Adipose tissue (tissue), 3 donors: Measurements from ENCODE around the gene IMMP2L. TPM values are rescaled to one million over a fixed set of nuclear protein-coding genes. Genes with fewer than 3 reads are reported as not detected.
"Not testable (repeated sequence)": the region's sequence is repeated elsewhere in the genome, so short reads cannot be mapped to it uniquely, and the experiment has no call there.

ENCODE experiments used
- H3K27ac ChIP-seq: one replicate; pipeline ENCODE4 v1.5.1; 2013; ENCODE audit warnings: low read depth, low read length
- WGBS, 3 donors: extraction: QIAGEN DNeasy Blood & Tissue Kit; methylation state at CpG; one replicate each; pipeline ENCODE4 v1.1.7; 2013; 5-methylcytosine and 5-hydroxymethylcytosine counted together
- polyA plus RNA-seq, 3 donors: library from polyadenylated mRNA; stranded (reverse); fragments of 200-250 nt; gene quantifications; one replicate each; pipeline ENCODE4 v1.2.3, GENCODE V29; 2013
- donor health status: healthy with polysubstance abuse.
- donor health status: Bipolar disorder and iron deficiency.
- donor health status: healthy.

Gene IMMP2L
- polyA plus RNA-seq, 3 donors: 9.6 to 18.6 (median 15.0) TPM

DNA sequence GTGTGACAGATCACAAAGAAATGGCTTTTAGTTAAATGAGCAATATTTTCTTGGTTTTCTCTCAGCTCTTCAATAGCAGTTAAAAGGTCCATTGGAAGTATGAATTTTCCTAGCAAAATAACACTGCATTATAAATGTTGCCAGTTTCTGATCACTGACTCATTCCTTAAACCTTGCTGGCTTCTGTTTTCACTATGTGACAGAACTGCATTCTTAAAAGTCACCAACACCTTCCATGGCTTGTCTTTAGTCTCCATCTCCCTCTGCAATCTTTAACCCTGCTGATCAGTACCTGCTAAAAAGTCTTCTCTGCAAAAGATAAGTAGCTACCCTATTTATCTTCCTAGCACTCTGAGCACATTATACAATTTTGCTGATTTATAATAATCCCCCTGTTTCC lies 876.4 kb downstream of the IMMP2L start:
- no peak overlapping the region for H3K27ac ChIP-seq

DNA sequence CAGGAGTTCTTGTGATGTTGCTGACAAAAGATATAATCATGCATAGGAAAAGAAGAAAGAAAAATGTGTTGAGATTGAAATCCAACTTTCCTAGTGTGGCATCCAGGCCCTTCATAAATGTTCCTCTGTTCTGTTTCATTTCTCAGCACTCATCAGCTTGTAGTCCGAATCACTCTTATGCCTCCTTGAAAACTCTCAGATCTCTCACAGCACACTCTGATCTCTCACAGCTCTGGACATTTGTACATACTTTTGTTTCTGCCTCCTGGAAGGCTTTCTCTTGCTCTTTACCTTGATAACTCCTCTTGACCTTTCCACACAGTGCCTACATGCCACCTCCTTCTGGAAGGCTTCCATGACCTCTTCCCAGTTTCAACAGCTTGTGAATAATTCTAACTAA lies 880.4 kb downstream of the IMMP2L start:
- WGBS, 3 donors: 47 to 96% (median 55%) methylated on average over 1 of the region's 1 CpG
- no peak overlapping the region for H3K27ac ChIP-seq

DNA sequence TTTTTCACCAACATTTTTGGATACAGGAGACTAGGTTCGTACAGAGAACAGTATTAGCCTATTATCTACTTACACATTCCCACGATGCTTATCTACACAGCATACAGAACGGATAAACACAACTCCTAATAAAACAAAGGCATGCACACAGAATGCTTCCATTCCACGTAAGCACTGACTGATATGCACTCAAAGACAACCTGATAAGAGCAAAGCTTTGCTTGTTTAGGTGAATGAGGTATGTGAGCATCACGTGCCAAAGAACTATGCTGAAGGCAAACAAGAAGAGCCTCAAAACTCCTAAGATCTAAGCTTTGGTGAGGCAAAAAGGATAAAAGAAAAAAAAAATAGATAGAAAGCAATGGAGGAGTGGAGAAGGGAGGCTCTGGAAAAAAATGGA lies 884.9 kb downstream of the IMMP2L start:
- WGBS, 3 donors: 37 to 72% (median 68%) methylated on average over 5 of the region's 5 CpGs
- no peak overlapping the region for H3K27ac ChIP-seq

DNA sequence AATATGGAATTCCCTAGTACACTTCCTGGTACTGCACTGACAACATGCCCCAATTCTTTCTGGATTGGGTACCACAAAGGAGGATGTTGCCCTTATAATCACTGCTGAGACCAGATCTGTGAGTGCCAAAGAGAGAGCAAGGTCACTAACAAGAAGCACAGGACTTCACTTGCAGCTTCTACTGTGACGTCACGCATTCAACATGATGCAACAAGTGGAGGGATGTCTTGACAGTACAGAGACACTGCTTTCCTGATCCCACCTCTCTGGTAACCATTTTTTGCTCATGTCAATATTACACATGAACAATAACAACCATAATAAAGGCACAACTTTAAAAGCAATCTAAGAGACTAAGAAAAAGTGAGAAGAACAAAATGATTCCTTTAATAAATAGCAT lies 885.5 kb downstream of the IMMP2L start:
- H3K27ac ChIP-seq: no peak overlapping the region
- 88 to 93% (median 90%) methylated on average over 2 of the region's 2 CpGs for WGBS, 3 donors

DNA sequence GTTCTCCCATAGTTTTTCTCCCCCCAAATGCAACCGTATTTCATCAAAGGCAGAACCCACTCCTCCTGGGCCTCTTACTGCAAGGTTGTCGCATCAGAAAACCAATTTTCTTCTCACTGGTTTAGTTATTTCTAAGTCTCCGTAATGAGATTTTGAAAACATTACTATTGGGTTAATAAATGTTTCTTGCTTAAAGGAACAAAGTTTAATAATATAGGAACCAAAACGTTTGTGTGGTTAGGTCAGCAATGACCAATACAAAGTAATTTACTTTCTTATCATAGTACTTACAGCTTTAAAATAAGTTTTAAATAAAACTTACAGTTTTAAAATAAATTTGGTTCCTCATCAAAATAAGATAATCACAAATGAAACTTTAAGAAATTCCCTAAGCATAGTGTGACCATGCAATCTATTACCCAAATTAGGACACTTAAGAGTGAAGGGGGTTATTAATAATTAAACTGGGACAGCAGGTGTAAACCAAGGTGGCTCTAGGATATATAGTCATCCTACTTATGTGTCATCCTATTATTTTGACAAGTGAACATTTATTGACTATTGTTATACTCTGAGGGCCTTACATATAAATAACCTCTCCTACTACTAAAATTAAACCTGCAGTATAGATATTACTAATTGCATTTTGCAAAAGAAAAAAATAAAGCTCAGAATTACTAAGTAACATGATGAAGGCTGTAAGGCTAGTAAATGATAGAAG lies 886.7 kb downstream of the IMMP2L start:
- WGBS, 3 donors: 84 to 94% (median 86%) methylated on average over 4 of the region's 4 CpGs
- no peak overlapping the region for H3K27ac ChIP-seq

DNA sequence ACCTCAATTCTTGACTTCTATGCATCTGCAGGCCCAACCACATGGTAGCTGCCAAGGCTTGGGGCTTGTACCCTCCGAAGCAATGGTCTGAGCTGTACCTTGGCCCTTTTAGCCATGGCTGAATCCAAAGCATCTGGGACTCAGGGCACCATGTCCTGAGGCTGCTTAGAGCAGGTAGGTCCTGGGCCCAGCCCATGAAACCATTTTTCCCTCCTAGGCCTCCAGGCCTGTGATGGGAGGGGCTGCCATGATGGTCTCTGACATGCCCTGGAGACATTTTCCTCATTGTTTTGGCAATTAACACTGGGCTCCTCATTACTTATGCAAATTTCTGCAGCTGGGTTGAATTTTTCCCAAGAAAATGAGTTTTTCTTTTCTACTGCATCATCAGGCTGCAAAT lies 889.1 kb downstream of the IMMP2L start:
- H3K27ac ChIP-seq: no peak overlapping the region
- WGBS, 3 donors: 36 to 96% (median 92%) methylated on average over 1 of the region's 1 CpG

DNA sequence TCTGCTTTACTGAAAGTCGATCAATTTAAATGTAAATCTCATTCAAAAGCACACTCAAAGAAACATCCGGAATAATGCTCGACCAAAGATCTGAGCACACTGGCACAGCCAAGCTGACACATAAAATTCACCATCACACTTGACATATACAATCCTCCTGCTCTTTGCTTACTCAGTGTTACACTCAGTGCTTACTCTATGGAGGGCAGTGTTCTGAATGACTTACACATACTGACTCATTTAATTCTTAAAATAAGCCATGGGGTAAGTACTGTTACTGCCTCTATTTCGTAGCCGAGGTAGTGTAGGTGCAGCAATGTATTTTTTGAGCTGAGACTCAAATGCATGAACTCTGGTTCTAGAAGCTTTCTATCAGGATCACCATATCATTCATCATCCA lies 892.9 kb downstream of the IMMP2L start:
- H3K27ac ChIP-seq: no peak overlapping the region
- 90 to 96% (median 94%) methylated on average over 5 of the region's 5 CpGs for WGBS, 3 donors

DNA sequence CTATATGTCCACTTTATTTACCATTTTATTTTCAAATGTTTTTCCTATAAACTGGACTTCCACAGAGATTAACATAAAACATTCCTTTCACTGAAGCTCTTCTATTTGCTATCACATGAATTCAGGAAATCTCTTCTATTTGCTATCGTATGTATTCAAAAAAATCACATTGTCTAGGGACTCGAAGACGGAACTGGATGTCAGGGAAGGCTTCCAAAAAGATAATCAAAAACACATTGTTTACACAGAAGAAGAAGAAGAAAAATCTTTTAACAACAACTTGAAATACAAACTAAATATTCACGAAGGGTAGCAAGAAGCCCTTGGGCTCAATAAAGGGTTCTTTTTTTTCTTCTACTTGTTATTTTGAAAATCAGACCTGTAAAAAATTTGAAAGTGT lies 897.5 kb downstream of the IMMP2L start:
- 58 to 86% (median 65%) methylated on average over 4 of the region's 4 CpGs for WGBS, 3 donors
- no peak overlapping the region for H3K27ac ChIP-seq

DNA sequence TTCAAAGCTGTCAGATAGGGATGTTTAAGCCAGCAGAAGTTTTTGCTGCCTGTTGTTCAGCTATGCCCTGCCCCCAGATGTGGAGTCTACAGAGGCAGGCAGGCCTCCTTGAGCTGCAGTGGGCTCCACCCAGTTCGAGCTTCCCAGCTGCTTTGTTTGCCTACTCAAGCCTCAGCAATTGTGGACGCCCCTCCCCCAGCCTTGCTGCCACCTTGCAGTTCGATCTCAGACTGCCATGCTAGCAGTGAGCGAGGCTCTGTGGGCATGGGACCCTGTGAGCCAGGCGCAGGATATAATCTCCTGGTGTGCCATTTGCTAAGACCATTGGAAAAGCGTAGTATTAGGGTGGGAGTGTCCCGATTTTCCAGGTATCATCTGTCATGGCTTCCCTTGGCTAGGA lies 901.7 kb downstream of the IMMP2L start:
- not testable (repeated sequence) for H3K27ac ChIP-seq
- WGBS, 3 donors: 86 to 98% (median 87%) methylated on average over 7 of the region's 7 CpGs

DNA sequence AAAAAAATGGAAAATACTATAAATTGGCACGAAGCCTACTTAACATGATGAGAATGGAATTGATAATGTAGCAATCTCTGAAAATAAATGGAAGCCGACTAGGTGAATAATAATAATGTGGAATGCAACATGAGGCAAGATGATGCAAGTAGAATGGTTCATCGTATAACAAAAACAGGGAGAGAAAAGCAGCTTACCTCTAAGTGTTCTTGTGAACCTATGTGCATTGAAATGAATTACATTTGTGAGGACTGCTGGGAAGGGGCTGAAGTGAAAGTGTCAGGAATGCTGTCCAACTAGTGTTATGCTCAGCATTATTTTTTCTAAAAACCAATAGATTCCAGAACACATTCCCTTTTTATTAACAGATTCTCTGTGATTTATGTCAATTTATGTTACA lies 912.0 kb downstream of the IMMP2L start:
- H3K27ac ChIP-seq: no peak overlapping the region
- 75 to 77% (median 77%) methylated on average over 3 of the region's 3 CpGs for WGBS, 3 donors

DNA sequence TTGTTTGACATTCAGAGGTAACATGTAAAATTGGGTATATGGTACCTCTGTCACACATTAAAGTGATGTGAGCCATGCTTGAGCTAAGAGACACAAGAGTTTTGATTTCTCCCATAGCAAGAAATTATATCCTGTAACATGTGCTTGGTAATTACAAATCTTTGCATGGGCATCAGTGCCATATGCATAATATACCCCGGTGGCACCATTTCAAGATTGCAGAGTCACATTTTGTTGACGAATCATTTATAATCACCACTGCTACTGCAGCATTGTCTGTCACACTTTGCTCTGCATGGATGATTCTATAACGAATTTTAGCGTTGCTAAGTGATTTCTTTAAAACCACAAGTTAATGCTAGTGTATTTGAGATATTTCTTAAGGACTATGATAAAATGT lies 915.0 kb downstream of the IMMP2L start:
- no peak overlapping the region for H3K27ac ChIP-seq
- 91 to 96% (median 92%) methylated on average over 4 of the region's 4 CpGs for WGBS, 3 donors

DNA sequence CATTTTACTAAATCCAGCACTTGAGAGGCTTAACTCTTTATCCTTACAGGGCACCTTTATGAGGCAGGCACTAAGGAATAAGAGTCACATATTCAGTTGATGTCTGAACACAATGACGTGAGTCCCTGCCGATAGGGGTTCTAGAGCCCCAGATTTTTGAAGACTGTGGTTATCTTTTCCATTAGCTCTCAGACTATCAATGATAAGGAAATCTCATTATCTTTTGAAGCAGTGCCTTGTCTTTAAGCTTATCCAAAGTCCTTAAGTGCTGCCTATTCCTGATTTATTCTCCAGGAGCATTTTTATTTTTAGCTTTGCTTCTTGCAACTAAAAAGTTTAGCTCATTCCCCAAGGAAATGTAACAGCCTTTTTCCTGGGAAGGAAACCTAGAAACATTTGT lies 915.5 kb downstream of the IMMP2L start:
- WGBS, 3 donors: 68 to 76% (median 73%) methylated on average over 2 of the region's 2 CpGs
- H3K27ac ChIP-seq: no peak overlapping the region

DNA sequence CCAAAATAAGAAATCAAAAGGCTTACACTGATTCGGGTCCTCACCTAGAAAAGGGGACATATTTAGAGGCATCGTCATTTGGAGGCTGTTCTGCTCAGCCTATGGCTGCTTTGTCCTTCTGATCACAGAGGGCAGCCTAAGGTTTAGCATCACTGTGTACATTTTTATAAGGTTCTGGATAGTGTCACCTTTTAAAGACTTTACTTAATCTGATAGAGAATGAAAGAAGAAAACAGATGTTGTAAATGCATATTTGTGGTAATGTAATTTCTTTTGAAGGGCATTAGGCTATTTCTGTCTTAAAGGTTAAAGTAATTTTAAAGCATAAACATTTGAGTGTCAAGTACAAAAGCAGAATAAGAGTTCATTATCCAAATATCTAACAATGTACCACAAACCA lies 916.7 kb downstream of the IMMP2L start:
- 85 to 95% (median 88%) methylated on average over 2 of the region's 2 CpGs for WGBS, 3 donors
- no peak overlapping the region for H3K27ac ChIP-seq

DNA sequence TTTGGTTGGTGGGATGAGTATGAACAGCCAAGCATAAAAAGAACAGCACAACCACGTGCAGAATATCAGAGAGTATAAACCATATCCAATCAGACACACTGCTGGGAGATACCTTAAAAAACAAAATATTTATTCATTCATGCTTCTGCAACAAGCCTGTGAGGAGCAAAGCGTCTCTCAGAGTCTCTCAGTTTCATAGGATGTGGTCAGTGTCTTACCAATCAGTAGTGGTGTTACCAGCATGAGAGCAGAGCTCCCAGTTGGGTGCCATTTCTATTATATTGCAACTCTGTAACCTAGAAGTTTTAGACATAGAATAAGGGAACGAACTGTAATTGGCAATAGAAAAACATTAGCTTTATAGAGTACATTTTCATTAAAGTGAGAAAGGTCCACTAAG lies 917.2 kb downstream of the IMMP2L start:
- no peak overlapping the region for H3K27ac ChIP-seq
- 76 to 88% (median 82%) methylated on average over 3 of the region's 3 CpGs for WGBS, 3 donors

DNA sequence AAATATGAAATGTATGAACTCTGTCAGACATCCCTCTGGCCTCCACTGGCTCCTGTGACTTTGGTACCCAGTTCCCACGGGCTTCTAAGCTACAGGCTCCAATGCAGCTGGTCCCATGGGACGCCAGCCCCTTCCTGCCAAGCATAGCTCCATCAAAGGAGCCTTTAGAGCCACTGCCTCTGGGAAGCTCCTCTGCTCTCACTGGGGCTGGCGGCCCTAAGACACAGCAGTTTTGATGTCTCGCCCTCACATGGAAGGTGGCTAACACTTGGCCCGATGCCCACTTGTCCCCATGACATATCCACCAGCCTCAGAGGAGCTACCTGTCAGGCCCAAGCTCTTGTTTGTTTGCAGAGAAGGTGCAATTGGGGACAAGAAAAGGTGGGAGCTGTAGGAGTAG lies 925.0 kb downstream of the IMMP2L start:
- H3K27ac ChIP-seq: no peak overlapping the region
- WGBS, 3 donors: 78 to 82% (median 81%) methylated on average over 5 of the region's 5 CpGs

DNA sequence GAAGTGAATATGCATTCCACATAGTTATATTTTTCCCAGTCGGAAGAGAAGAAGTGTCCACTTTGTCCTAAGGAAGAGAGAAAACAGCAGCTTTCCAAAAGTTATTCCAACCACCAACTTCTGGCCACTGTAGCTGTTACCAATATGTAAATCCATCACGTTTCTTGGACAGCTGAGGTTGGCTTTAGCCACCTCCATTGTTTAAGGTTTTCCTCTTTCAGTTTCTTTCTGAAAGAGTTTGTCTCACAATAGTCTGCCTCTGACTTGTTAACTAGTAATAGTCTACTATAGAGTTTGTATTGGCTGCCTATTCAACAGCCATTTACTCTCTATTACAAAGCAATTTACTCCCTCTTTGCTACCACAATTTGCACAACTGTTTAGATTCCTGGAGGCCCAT lies 929.0 kb downstream of the IMMP2L start:
- 54 to 78% (median 55%) methylated on average over 2 of the region's 2 CpGs for WGBS, 3 donors
- no peak overlapping the region for H3K27ac ChIP-seq

DNA sequence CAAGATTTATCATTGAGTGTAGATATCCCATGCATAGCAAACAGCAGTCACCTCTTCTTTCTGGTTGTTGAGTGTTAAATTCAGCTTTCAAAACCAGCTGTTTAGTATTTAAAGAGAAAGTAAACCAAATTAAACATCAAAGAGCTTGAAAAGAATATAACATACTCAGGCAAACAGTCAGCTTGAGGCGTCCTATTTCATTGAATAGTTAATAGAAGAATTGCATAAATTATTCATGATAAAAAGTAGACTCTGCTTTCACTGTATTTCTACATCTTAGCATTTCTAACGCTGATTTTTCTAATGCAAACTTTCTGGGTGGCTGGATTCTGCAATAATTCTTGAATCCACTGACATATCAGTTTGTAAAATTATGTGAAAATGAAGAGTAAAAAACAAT lies 935.9 kb downstream of the IMMP2L start:
- H3K27ac ChIP-seq: no peak overlapping the region
- WGBS, 3 donors: 78 to 82% (median 80%) methylated on average over 2 of the region's 2 CpGs

DNA sequence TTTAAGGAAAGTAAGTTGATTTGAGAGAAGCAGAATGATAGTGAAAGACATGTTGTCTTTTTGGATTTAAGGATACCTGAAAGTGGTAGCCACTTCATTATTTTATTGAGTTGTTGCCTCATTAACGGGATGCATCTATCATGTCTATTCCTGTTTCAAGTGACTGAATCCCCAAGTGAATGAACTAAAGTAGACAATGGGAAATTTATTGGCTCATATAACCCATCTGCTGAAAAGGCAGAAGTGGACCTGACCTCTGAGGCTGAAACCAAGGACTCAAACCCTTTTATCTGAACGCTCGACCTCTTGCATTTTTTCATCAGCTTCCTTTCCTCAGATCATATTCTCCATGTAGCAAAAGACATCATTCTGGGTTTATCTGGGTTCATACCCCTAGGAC lies 937.0 kb downstream of the IMMP2L start:
- 80 to 85% (median 84%) methylated on average over 3 of the region's 3 CpGs for WGBS, 3 donors
- H3K27ac ChIP-seq: no peak overlapping the region

DNA sequence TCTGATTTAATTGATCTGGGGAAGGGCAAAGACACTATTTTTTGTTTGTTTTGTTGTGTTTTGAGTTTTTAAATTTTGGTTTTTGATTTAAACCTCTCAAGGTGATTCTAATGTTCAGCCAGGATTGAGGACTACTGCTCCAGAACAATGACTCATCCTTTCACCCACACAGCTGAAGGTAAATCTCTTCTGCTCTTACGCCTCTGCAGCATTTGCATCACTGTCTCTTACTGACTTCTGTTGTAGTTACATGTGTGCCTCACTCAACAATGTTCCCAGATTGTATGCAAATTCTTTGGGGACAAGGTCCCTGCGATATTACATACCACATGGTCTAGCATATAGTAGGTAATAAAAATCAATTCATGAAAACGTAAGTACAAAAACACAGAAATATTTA lies 938.9 kb downstream of the IMMP2L start:
- WGBS, 3 donors: 95 to 96% (median 95%) methylated on average over 3 of the region's 3 CpGs
- no peak overlapping the region for H3K27ac ChIP-seq

DNA sequence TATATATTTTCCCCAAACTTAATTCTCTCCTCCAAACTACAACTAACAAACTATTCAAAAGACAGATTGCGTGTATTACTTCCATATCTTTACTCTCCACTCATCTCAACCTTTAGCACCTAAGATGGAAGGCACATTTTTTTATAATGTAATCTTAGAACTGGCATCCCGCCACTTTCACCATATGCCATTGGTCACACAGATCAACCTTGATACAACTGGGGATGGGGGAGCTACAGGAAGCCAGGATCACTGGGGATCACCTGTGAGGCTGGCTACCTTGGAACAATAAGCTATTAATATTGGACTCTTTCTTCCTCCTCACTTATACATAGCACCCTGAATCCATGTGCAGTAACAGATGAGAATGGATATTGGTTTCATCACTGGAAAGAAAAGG lies 941.0 kb downstream of the IMMP2L start:
- 45 to 90% (median 88%) methylated on average over 2 of the region's 2 CpGs for WGBS, 3 donors
- H3K27ac ChIP-seq: no peak overlapping the region
